Endothelial cell (in vitro differentiated cells): Measurements from ENCODE around the gene FMN2. TPM values are rescaled to one million over a fixed set of nuclear protein-coding genes. Genes with fewer than 3 reads are reported as not detected.
A peak's percentile ranks its signal among the peaks of the same experiment; 100 is the strongest.

Source experiments
- DNase-seq: peaks from one replicate; pipeline ENCODE4 v3.0.0; 2021; ENCODE audit warnings: low spot score
- H3K27ac Mint-ChIP-seq: one replicate; pipeline ENCODE4 v1.8.0; 2021; ENCODE audit warnings: mixed read lengths, inconsistent platforms; ENCODE audit not compliant: unreplicated experiment
- H3K27me3 Mint-ChIP-seq: one replicate; pipeline ENCODE4 v1.8.0; 2021; ENCODE audit warnings: mild to moderate bottlenecking, moderate library complexity, mixed read lengths, inconsistent platforms; ENCODE audit not compliant: unreplicated experiment
- H3K36me3 Mint-ChIP-seq: one replicate; pipeline ENCODE4 v1.8.0; 2021; ENCODE audit warnings: mild to moderate bottlenecking, low read depth, mixed read lengths, inconsistent platforms; ENCODE audit not compliant: unreplicated experiment
- H3K4me1 Mint-ChIP-seq: one replicate; pipeline ENCODE4 v1.8.0; 2021; ENCODE audit warnings: mild to moderate bottlenecking, mixed read lengths, inconsistent platforms; ENCODE audit not compliant: unreplicated experiment
- H3K4me3 Mint-ChIP-seq: one replicate; pipeline ENCODE4 v1.8.0; 2021; ENCODE audit warnings: mild to moderate bottlenecking, mixed read lengths, inconsistent platforms; ENCODE audit not compliant: unreplicated experiment
- H3K9me3 Mint-ChIP-seq: one replicate; pipeline ENCODE4 v1.8.0; 2021; ENCODE audit warnings: mixed read lengths, inconsistent platforms; ENCODE audit not compliant: unreplicated experiment
- total RNA-seq: library from RNA; stranded (reverse); fragmentation: NEBNext Ultra II Directional; extraction: Animal tissue kit (Norgen Biotek cat#: 25700); gene quantifications from one replicate; pipeline ENCODE4 v1.2.1, GENCODE V29; 2021; ENCODE audit not compliant: unreplicated experiment
- TF ChIP-seq, protein P1 (sequence below): fragments of 200-600 bp; sonication (generic); IDR thresholded peaks from one replicate; pipeline ENCODE4 v1.5.0; 2021; ENCODE audit warnings: antibody characterized with exemption; ENCODE audit not compliant: unreplicated experiment

Gene FMN2
- total RNA-seq, 1 donor from 2014 or later: 2.6 TPM

DNA sequence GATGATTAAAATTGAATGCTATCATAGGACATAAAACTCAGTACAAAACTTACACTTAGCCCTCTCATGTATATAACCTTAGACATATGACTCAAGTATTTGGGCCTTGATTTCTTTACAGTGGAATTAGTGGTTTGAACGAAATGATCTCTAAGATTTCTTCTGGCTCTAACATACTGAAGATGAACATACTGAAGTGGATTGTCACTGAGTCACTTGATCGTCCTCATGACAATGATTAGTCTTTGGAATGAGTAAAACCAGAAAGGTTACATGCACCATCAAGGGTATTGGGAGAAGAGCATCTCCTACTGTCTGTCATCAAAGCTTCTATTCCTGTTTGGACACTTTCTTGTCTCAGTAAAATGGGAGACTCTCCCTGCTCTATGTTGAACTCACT lies 17.4 kb downstream of the FMN2 start:
- DNase-seq: no peak
- no peaks in the 10 kb centered on the region for H3K27me3 Mint-ChIP-seq
- no peaks in the 10 kb centered on the region for H3K9me3 Mint-ChIP-seq
- no peaks in the 10 kb centered on the region for H3K4me1 Mint-ChIP-seq
- H3K4me3 Mint-ChIP-seq: no peak overlapping the region
- no peaks in the 10 kb centered on the region for H3K36me3 Mint-ChIP-seq
- no peak overlapping the region for H3K27ac Mint-ChIP-seq
- TF ChIP-seq, protein P1, sequence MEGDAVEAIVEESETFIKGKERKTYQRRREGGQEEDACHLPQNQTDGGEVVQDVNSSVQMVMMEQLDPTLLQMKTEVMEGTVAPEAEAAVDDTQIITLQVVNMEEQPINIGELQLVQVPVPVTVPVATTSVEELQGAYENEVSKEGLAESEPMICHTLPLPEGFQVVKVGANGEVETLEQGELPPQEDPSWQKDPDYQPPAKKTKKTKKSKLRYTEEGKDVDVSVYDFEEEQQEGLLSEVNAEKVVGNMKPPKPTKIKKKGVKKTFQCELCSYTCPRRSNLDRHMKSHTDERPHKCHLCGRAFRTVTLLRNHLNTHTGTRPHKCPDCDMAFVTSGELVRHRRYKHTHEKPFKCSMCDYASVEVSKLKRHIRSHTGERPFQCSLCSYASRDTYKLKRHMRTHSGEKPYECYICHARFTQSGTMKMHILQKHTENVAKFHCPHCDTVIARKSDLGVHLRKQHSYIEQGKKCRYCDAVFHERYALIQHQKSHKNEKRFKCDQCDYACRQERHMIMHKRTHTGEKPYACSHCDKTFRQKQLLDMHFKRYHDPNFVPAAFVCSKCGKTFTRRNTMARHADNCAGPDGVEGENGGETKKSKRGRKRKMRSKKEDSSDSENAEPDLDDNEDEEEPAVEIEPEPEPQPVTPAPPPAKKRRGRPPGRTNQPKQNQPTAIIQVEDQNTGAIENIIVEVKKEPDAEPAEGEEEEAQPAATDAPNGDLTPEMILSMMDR: no peak

DNA sequence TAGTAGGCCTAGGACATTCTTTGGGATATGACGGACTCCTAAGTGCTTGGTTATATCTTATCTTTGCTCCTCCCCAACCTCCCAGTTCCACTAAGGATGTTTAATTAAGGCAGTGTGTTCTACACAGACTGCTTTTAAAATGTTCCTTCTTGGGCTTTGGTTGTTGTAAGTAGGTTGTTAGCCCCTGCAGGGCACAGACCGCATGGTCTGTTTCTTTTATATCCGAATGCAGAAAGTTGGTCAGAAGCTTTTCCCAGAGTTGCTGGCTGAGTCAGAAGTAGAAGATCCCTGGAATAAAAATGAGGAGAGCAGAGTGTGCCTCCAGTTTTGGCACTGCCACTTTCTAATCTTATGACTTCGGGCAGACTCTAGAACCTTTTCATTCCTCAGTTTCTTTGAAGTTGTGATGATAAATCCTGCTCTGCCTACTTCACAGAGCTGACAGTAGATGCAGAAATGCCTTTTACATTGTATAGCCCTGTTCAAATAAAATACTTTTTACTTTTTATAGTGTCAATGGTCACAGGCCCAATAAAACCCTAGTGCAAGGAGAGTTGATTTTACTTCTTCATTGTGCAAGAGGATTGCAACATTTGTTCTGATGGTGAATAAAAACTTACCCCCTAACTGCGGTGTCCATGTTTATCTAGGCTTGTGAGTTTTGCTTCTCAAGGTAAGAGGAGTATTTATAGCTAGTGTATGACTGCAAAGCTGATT lies 18.4 kb downstream of the FMN2 start:
- H3K9me3 Mint-ChIP-seq: no peaks in the 10 kb centered on the region
- no peak overlapping the region for H3K4me3 Mint-ChIP-seq
- H3K36me3 Mint-ChIP-seq: no peaks in the 10 kb centered on the region
- TF ChIP-seq, protein P1: no peak
- no peak for DNase-seq
- no peaks in the 10 kb centered on the region for H3K4me1 Mint-ChIP-seq
- H3K27me3 Mint-ChIP-seq: no peaks in the 10 kb centered on the region
- no peak overlapping the region for H3K27ac Mint-ChIP-seq

DNA sequence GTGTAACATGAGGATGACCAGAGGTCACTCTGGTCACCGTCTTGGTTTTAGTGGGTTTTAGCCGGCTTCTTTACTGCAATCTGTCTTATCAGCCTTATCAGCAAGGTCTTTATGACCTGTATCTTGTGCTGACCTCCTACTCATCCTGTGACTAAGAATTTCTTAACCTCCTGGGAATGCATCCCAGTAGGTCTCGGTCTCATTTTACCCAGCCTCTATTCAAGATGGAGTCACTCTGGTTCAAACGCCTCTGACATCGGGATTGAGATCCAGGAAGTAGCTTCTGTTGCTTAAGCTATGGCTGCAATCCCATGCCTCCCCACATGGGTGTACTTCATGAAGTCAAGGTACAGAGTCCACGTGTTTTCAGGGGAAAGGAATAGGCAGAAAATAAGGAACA lies 19.9 kb downstream of the FMN2 start:
- Mint-ChIP-seq H3K27ac (no peak overlapping the region), H3K9me3 (no peaks in the 10 kb centered on the region), H3K4me1 (no peaks in the 10 kb centered on the region), H3K4me3 (no peak overlapping the region), H3K36me3 (no peaks in the 10 kb centered on the region), H3K27me3 (no peaks in the 10 kb centered on the region)
- TF ChIP-seq, protein P1: peak; percentile 27
- no peak for DNase-seq

DNA sequence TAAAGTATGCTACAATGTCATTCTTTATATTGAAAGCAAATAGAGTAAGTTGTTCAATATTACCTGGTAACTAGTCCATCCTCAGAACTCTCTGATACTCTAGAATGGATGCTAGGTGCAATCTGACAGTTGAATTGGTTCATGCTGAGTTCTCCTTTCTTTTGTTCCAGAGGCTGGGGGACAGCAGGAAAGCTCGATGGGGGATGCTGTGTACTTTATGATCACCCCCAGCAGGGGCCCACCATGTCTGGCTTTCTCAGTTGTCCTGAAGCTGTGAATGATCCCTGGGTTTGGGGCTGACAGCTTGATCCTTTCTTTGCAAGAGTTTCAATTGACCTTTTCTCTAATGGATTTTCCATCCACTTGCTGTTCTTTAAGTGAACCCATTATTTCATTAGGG lies 22.5 kb downstream of the FMN2 start:
- no peak for DNase-seq
- no peaks in the 10 kb centered on the region for H3K4me1 Mint-ChIP-seq
- TF ChIP-seq, protein P1: no peak

DNA sequence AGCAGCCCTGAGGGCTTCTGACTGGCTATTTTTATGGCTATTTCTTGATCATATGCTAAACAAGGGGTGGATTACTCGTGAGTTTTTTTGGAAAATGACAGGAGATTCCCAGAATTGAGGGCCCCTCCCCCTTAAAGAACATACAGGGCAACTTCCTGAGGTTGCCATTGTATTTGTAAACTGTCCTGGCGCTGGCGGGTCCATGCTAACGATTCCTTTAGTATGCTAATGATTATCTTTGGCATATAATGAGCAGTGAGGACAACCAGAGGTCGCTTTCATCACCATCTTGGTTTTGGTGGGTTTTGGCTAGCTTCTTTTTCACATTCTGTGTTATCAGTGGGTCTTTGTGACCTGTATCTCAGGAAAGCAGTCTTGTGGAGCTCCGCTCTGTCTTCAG lies 24.1 kb downstream of the FMN2 start:
- no peak overlapping the region for H3K4me3 Mint-ChIP-seq
- TF ChIP-seq, protein P1: no peak
- no peaks in the 10 kb centered on the region for H3K27me3 Mint-ChIP-seq
- no peaks in the 10 kb centered on the region for H3K4me1 Mint-ChIP-seq
- no peaks in the 10 kb centered on the region for H3K9me3 Mint-ChIP-seq
- no peak for DNase-seq
- no peak overlapping the region for H3K27ac Mint-ChIP-seq
- H3K36me3 Mint-ChIP-seq: no peaks in the 10 kb centered on the region

More for the DNA sequence above, 22.5 kb downstream of the FMN2 start:
- Mint-ChIP-seq H3K27ac (no peak overlapping the region), H3K27me3 (no peaks in the 10 kb centered on the region), H3K9me3 (no peaks in the 10 kb centered on the region), H3K36me3 (no peaks in the 10 kb centered on the region), H3K4me3 (no peak overlapping the region)
